GM12875 (cell line): Measurements from ENCODE around the gene HMCN1.

Experiments used
- H3K4me3 ChIP-seq: one replicate; pipeline ENCODE4 v1.5.1; 2011; ENCODE audit warnings: low read depth, low read length, control low read depth
- TF ChIP-seq, protein P1 (sequence below): IDR thresholded peaks from 2 replicates; pipeline ENCODE4 v1.5.1; 2011; ENCODE audit warnings: low read depth, mild to moderate bottlenecking, control low read depth, inconsistent platforms, low read length, moderate library complexity, borderline replicate concordance; ENCODE audit not compliant: insufficient read depth

Gene HMCN1

DNA sequence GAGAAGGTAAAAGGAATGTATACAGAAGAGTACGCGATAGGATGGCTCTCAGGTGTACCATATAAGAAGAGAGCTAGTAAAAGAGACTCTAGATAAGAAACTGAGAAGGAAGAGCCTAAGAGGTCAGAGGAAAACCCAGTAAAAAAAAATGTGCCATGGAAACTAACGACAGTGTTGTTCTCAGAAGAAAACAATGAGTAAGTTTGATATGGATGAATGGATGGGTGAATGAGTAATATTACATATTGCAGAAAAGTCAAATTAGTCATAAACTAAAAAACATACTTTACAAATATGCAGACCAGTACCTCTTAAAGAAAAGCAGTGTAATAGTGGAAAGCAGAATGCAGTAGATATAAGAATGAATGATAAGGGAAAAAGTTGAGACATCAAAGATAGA lies 316.2 kb downstream of the HMCN1 start:
- TF ChIP-seq, protein P1, sequence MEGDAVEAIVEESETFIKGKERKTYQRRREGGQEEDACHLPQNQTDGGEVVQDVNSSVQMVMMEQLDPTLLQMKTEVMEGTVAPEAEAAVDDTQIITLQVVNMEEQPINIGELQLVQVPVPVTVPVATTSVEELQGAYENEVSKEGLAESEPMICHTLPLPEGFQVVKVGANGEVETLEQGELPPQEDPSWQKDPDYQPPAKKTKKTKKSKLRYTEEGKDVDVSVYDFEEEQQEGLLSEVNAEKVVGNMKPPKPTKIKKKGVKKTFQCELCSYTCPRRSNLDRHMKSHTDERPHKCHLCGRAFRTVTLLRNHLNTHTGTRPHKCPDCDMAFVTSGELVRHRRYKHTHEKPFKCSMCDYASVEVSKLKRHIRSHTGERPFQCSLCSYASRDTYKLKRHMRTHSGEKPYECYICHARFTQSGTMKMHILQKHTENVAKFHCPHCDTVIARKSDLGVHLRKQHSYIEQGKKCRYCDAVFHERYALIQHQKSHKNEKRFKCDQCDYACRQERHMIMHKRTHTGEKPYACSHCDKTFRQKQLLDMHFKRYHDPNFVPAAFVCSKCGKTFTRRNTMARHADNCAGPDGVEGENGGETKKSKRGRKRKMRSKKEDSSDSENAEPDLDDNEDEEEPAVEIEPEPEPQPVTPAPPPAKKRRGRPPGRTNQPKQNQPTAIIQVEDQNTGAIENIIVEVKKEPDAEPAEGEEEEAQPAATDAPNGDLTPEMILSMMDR, result no peak
- H3K4me3 ChIP-seq, result no peak overlapping the region

DNA sequence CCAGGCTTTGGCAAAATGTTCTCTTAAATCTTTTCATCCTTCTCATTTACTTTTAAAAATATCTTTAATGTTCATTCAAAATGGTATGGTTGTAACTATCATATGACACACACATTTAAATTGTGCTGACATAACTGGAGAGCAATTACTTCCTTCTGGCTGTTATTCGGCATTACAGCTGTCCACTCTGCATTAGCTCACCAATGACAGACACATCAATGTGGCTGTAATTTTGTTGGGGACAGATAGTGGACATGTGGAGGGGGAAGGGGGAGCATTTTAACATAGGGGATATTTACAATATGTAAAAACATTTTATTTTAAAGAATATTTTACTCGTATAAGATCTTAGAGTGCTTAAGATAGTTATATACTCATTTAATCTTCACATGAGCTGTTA lies 319.8 kb downstream of the HMCN1 start:
- TF ChIP-seq, protein P1, result no peak
- no peak overlapping the region for H3K4me3 ChIP-seq

- H3K4me3 ChIP-seq, result no peak overlapping the region
- TF ChIP-seq, protein P1, result no peak
Measured at GRCh38 chr1:186054932-186055331, 320.7 kb downstream of the HMCN1 start.

- TF ChIP-seq, protein P1, result no peak
- no peak overlapping the region for H3K4me3 ChIP-seq
Measured at GRCh38 chr1:186055846-186056245, 321.7 kb downstream of the HMCN1 start.

DNA sequence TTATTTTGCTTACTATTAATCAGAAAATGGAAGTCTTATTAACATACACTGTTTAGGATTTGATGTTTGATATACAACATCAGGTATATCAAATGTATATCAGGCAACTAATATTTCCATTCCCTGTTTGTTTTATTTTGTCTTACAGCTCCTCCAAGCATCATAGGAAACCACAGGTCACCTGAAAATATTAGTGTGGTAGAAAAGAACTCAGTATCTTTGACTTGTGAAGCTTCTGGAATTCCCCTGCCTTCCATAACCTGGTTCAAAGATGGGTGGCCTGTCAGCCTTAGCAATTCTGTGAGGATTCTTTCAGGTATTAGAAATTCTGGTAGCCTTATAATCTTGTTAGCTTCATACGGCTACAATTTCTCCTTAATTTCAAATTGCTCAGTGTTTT lies 322.9 kb downstream of the HMCN1 start:
- no peak overlapping the region for H3K4me3 ChIP-seq
- TF ChIP-seq, protein P1, result no peak

GRCh38 chr1:186059311-186059710 lies 325.1 kb downstream of the HMCN1 start:
- no peak overlapping the region for H3K4me3 ChIP-seq
- TF ChIP-seq, protein P1, result no peak

DNA sequence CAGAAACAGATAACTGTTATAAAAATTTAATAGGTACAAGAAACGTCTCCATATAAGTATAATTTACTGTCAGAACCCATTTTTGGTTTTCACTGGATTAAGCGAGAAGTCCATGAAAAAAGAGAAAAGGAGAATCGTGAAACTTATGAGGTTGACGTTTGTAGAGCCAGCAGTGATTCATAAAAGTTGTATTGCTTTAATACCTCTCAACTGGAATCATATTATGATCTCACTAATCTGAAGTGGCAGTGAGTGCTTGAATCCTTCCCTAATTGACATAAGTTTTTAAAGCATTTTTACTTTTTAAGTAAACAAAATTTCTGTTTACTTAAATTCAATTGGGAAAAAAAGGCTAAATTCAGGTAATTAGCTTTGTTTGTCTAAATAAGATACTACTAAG lies 325.6 kb downstream of the HMCN1 start:
- TF ChIP-seq, protein P1, result no peak
- no peak overlapping the region for H3K4me3 ChIP-seq
